Ishikawa (cell line): ENCODE results near the gene MICAL3.

Source experiments
- CEBPB ChIP-seq: IDR thresholded peaks from 2 replicates; pipeline ENCODE4 v1.6.1; 2012
- CREB1 ChIP-seq: IDR thresholded peaks from 2 replicates; pipeline ENCODE4 v1.6.1; 2012; ENCODE audit warnings: low read depth
- EGR1 ChIP-seq: IDR thresholded peaks from 2 replicates; pipeline ENCODE4 v1.6.1; 2012
- EP300 ChIP-seq: IDR thresholded peaks from 2 replicates; pipeline ENCODE4 v1.6.1; 2012; ENCODE audit warnings: borderline replicate concordance
- FOXM1 ChIP-seq: IDR thresholded peaks from 2 replicates; pipeline ENCODE4 v1.6.1; 2012; ENCODE audit warnings: low read depth, borderline replicate concordance
- MAX ChIP-seq: IDR thresholded peaks from 2 replicates; pipeline ENCODE4 v1.6.1; 2012
- NFIC ChIP-seq: IDR thresholded peaks from 2 replicates; pipeline ENCODE4 v1.6.1; 2012
- RAD21 ChIP-seq: IDR thresholded peaks from 2 replicates; pipeline ENCODE4 v1.6.1; 2012; ENCODE audit warnings: low read depth
- TAF1 ChIP-seq: IDR thresholded peaks from 2 replicates; pipeline ENCODE4 v1.6.1; 2012; ENCODE audit warnings: low read depth, mild to moderate bottlenecking
- TCF12 ChIP-seq: IDR thresholded peaks from 2 replicates; pipeline ENCODE4 v1.6.1; 2012; ENCODE audit warnings: low read depth
- TEAD4 ChIP-seq: IDR thresholded peaks from 2 replicates; pipeline ENCODE4 v1.6.1; 2012
- YY1 ChIP-seq: IDR thresholded peaks from 2 replicates; pipeline ENCODE4 v1.6.1; 2012; ENCODE audit warnings: low read depth
- ZBTB7A ChIP-seq: IDR thresholded peaks from 2 replicates; pipeline ENCODE4 v1.6.1; 2012; ENCODE audit warnings: low read depth
- TF ChIP-seq, protein P1 (sequence below): IDR thresholded peaks from 2 replicates; pipeline ENCODE4 v1.6.1; 2012; ENCODE audit warnings: low read depth, mild to moderate bottlenecking
- TF ChIP-seq, protein P2 (sequence below): IDR thresholded peaks from 2 replicates; pipeline ENCODE4 v1.6.1; 2012

MICAL3 gene

GRCh38 chr22:17782621-17783020, 241.7 kb downstream of the MICAL3 start:
- TF ChIP-seq EP300 (no peak), RAD21 (no peak), YY1 (no peak), TEAD4 (no peak), TAF1 (no peak)
- TF ChIP-seq, protein P1, sequence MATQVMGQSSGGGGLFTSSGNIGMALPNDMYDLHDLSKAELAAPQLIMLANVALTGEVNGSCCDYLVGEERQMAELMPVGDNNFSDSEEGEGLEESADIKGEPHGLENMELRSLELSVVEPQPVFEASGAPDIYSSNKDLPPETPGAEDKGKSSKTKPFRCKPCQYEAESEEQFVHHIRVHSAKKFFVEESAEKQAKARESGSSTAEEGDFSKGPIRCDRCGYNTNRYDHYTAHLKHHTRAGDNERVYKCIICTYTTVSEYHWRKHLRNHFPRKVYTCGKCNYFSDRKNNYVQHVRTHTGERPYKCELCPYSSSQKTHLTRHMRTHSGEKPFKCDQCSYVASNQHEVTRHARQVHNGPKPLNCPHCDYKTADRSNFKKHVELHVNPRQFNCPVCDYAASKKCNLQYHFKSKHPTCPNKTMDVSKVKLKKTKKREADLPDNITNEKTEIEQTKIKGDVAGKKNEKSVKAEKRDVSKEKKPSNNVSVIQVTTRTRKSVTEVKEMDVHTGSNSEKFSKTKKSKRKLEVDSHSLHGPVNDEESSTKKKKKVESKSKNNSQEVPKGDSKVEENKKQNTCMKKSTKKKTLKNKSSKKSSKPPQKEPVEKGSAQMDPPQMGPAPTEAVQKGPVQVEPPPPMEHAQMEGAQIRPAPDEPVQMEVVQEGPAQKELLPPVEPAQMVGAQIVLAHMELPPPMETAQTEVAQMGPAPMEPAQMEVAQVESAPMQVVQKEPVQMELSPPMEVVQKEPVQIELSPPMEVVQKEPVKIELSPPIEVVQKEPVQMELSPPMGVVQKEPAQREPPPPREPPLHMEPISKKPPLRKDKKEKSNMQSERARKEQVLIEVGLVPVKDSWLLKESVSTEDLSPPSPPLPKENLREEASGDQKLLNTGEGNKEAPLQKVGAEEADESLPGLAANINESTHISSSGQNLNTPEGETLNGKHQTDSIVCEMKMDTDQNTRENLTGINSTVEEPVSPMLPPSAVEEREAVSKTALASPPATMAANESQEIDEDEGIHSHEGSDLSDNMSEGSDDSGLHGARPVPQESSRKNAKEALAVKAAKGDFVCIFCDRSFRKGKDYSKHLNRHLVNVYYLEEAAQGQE, result no peak

GRCh38 chr22:17782158-17782557, 242.2 kb downstream of the MICAL3 start:
- TF ChIP-seq TCF12 (no peak), YY1 (no peak), TAF1 (no peak), TEAD4 (no peak), NFIC (no peak), CEBPB (no peak), ZBTB7A (no peak), FOXM1 (no peak), EGR1 (no peak), EP300 (no peak), CREB1 (no peak), RAD21 (no peak)
- TF ChIP-seq, protein P1, result no peak
- TF ChIP-seq, protein P2, sequence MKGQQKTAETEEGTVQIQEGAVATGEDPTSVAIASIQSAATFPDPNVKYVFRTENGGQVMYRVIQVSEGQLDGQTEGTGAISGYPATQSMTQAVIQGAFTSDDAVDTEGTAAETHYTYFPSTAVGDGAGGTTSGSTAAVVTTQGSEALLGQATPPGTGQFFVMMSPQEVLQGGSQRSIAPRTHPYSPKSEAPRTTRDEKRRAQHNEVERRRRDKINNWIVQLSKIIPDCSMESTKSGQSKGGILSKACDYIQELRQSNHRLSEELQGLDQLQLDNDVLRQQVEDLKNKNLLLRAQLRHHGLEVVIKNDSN, result no peak

DNA sequence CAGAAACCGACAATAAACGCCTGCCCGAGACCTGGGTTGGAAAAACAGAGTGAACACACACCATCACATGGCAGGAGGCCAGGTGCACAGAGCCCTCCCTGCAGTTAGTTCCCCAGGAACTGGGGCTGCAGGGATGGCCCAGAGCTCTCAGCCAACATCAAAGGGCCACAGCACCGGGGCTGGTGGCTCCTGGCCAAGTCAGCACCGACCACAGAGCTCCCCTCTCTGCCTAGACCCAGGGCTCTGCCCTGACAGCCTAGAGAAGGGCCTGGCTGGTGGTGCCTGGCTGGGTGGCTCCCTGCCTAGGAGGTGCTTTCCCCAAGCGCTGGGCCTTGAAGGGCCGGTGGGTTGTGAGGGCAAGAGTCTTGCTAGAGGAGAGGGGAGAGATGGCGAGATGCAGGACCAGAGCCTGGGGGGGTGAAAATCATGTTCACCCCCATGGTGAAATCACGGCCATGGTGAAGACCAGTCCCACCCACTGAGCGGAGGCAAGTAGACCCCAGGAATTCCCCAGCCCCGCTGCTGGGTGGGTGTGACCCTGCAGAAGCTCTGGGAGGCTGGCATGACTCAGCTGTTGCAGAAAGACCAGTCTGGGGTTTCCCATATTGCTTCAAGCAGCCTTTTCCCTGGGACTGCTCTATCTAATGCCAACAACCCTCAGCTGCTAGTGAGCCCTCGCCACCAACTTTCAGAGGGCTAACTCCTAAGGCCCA, 242.9 kb downstream of the MICAL3 start:
- TF ChIP-seq CEBPB, result no peak
- no peak for TF ChIP-seq EP300
- TF ChIP-seq RAD21, result no peak
- no peak for TF ChIP-seq FOXM1
- no peak for TF ChIP-seq TEAD4
- TF ChIP-seq, protein P2, result no peak
- no peak for TF ChIP-seq YY1
- TF ChIP-seq EGR1, result no peak
- TF ChIP-seq MAX, result no peak
- no peak for TF ChIP-seq NFIC

- TF ChIP-seq RAD21 (no peak), NFIC (no peak), TEAD4 (no peak), CREB1 (no peak), CEBPB (no peak), YY1 (no peak)
Observed at GRCh38 chr22:17780741-17781318, 243.5 kb downstream of the MICAL3 start.

- TF ChIP-seq FOXM1, result no peak
- TF ChIP-seq TEAD4, result no peak
- no peak for TF ChIP-seq EP300
- TF ChIP-seq EGR1, result no peak
- no peak for TF ChIP-seq TAF1
- no peak for TF ChIP-seq YY1
- TF ChIP-seq RAD21, result no peak
- TF ChIP-seq CREB1, result no peak
- TF ChIP-seq ZBTB7A, result no peak
- TF ChIP-seq, protein P1, result no peak
- no peak for TF ChIP-seq NFIC
- TF ChIP-seq CEBPB, result no peak
- no peak for TF ChIP-seq MAX
- TF ChIP-seq TCF12, result no peak
- TF ChIP-seq, protein P2, result no peak
Observed at GRCh38 chr22:17780116-17780740, 244.1 kb downstream of the MICAL3 start.
